ENCODE measurements around the gene THBS3. TPM values are rescaled to one million over a fixed set of nuclear protein-coding genes. Genes with fewer than 3 reads are reported as not detected.
A peak's percentile ranks its signal among the peaks of the same experiment; 100 is the strongest.
"Not testable (repeated sequence)": the region's sequence is repeated elsewhere in the genome, so short reads cannot be mapped to it uniquely, and the experiment has no call there.

Gene THBS3
- polyA plus RNA-seq, 6 donors from 2014 or later = 1.1 to 3.9 (median 2.2) TPM

- H3K27ac Mint-ChIP-seq = peak overlapping the region in 1 of 6 donors; percentile 96
- peak overlapping the region in 3 of 8 donors; percentile 4 to 72 (median 48) for H3K4me3 Mint-ChIP-seq
These were observed 10.6 kb downstream of the THBS3 start for GRCh38 chr1:155196893-155197638.

GRCh38 chr1:155196103-155196892 lies 11.4 kb downstream of the THBS3 start:
- H3K4me1 Mint-ChIP-seq = peaks cover 23 to 33% (median 23%) of the 10 kb centered on the region in 3 donors
- peak overlapping the region in 7 of 8 donors; percentile 29 to 94 (median 59) for H3K4me3 Mint-ChIP-seq
- no peaks in the 10 kb centered on the region for H3K36me3 Mint-ChIP-seq
- DNase-seq (no peak), ATAC-seq (ENCODE audit: low read depth in 2 of 2) (no peak)
- H3K9me3 Mint-ChIP-seq = no peaks in the 10 kb centered on the region
- H3K27ac Mint-ChIP-seq = peak overlapping the region in 3 of 6 donors; percentile 15 to 96 (median 87)
- peaks cover 0 to 24% (median 7%) of the 10 kb centered on the region in 3 donors for H3K27me3 Mint-ChIP-seq

More at GRCh38 chr1:155196893-155197638, 10.6 kb downstream of the THBS3 start:
- ATAC-seq (ENCODE audit: low read depth in 2 of 2) (no peak), DNase-seq (no peak)
- peaks cover 0 to 24% (median 7%) of the 10 kb centered on the region in 3 donors for H3K27me3 Mint-ChIP-seq
- no peaks in the 10 kb centered on the region for H3K9me3 Mint-ChIP-seq
- peaks cover 23 to 33% (median 23%) of the 10 kb centered on the region in 3 donors for H3K4me1 Mint-ChIP-seq
- no peaks in the 10 kb centered on the region for H3K36me3 Mint-ChIP-seq

GRCh38 chr1:155195201-155196102 lies 12.2 kb downstream of the THBS3 start:
- Mint-ChIP-seq H3K27ac (peak overlapping the region; percentile 21 to 96 (median 84)), H3K4me1 (peaks cover 23 to 33% (median 23%) of the 10 kb centered on the region in 3 donors), H3K9me3 (no peaks in the 10 kb centered on the region), H3K27me3 (peaks cover 0 to 24% (median 7%) of the 10 kb centered on the region in 3 donors), H3K36me3 (no peaks in the 10 kb centered on the region), H3K4me3 (peak overlapping the region; percentile 57 to 94 (median 74))
- DNase-seq (no peak), ATAC-seq (ENCODE audit: low read depth in 2 of 2) (peak in 1 of 2 donors; percentile 0)

- peak overlapping the region; percentile 88 to 94 (median 92) for H3K4me3 Mint-ChIP-seq
- ATAC-seq (ENCODE audit: low read depth in 2 of 2); H3K36me3 Mint-ChIP-seq; H3K9me3 Mint-ChIP-seq; DNase-seq: not testable (repeated sequence)
- peaks cover 23 to 33% (median 23%) of the 10 kb centered on the region in 3 donors for H3K4me1 Mint-ChIP-seq
- H3K27me3 Mint-ChIP-seq = peaks cover 0 to 24% (median 7%) of the 10 kb centered on the region in 3 donors
- peak overlapping the region; percentile 58 to 98 (median 96) for H3K27ac Mint-ChIP-seq
These were observed 13.8 kb downstream of the THBS3 start for GRCh38 chr1:155193991-155194240.

- H3K4me3 Mint-ChIP-seq = peak overlapping the region; percentile 88 to 94 (median 92)
- DNase-seq (peak; percentile 73), ATAC-seq (ENCODE audit: low read depth in 2 of 2) (peak; percentile 31 to 34)
- H3K36me3 Mint-ChIP-seq = no peaks in the 10 kb centered on the region
- no peaks in the 10 kb centered on the region for H3K9me3 Mint-ChIP-seq
- peak overlapping the region; percentile 58 to 98 (median 96) for H3K27ac Mint-ChIP-seq
- H3K27me3 Mint-ChIP-seq = peaks cover 0 to 24% (median 7%) of the 10 kb centered on the region in 3 donors
- peaks cover 23 to 33% (median 23%) of the 10 kb centered on the region in 3 donors for H3K4me1 Mint-ChIP-seq
These were observed 14.3 kb downstream of the THBS3 start for GRCh38 chr1:155193275-155193990.

GRCh38 chr1:155192346-155193274 lies 15.1 kb downstream of the THBS3 start:
- H3K27ac Mint-ChIP-seq = peak overlapping the region in 3 of 6 donors; percentile 88 to 96 (median 90)
- ATAC-seq (ENCODE audit: low read depth in 2 of 2) (no peak), DNase-seq (no peak)
- H3K36me3 Mint-ChIP-seq = no peaks in the 10 kb centered on the region
- peaks cover 0 to 24% (median 7%) of the 10 kb centered on the region in 3 donors for H3K27me3 Mint-ChIP-seq
- H3K9me3 Mint-ChIP-seq = peaks cover 0 to 2% (median 0%) of the 10 kb centered on the region in 7 donors
- H3K4me3 Mint-ChIP-seq = peak overlapping the region; percentile 84 to 94 (median 91)
- H3K4me1 Mint-ChIP-seq = peaks cover 28 to 39% (median 29%) of the 10 kb centered on the region in 3 donors

GRCh38 chr1:155191904-155192303 lies 15.8 kb downstream of the THBS3 start:
- Mint-ChIP-seq H3K9me3 (peaks cover 0 to 2% (median 0%) of the 10 kb centered on the region in 7 donors), H3K27me3 (peaks cover 0 to 24% (median 7%) of the 10 kb centered on the region in 3 donors), H3K27ac (peak overlapping the region in 4 of 6 donors; percentile 88 to 96 (median 90)), H3K4me1 (peaks cover 28 to 39% (median 32%) of the 10 kb centered on the region in 3 donors), H3K4me3 (peak overlapping the region in 1 of 8 donors; percentile 94), H3K36me3 (no peaks in the 10 kb centered on the region)
- ATAC-seq (ENCODE audit: low read depth in 2 of 2) (no peak), DNase-seq (no peak)

GRCh38 chr1:155189926-155190325 lies 17.8 kb downstream of the THBS3 start:
- Mint-ChIP-seq H3K4me1 (peaks cover 31 to 43% (median 39%) of the 10 kb centered on the region in 3 donors), H3K27me3 (peaks cover 0 to 18% (median 7%) of the 10 kb centered on the region in 3 donors)
- H3K36me3 Mint-ChIP-seq; H3K4me3 Mint-ChIP-seq; ATAC-seq (ENCODE audit: low read depth in 2 of 2); DNase-seq; H3K27ac Mint-ChIP-seq; H3K9me3 Mint-ChIP-seq: not testable (repeated sequence)

GRCh38 chr1:155188268-155188667 lies 19.4 kb downstream of the THBS3 start:
- no peak for DNase-seq
- peaks cover 0 to 2% (median 0%) of the 10 kb centered on the region in 7 donors for H3K9me3 Mint-ChIP-seq
- no peak for ATAC-seq (ENCODE audit: low read depth in 2 of 2)
- H3K4me3 Mint-ChIP-seq = peak overlapping the region in 4 of 8 donors; percentile 22 to 88 (median 50)
- H3K27ac Mint-ChIP-seq = peak overlapping the region in 3 of 6 donors; percentile 23 to 82 (median 31)
- H3K27me3 Mint-ChIP-seq = peaks cover 0 to 2% (median under 1%) of the 10 kb centered on the region in 3 donors
- no peaks in the 10 kb centered on the region for H3K36me3 Mint-ChIP-seq
- peaks cover 30 to 40% (median 40%) of the 10 kb centered on the region in 3 donors for H3K4me1 Mint-ChIP-seq

GRCh38 chr1:155187456-155187891 lies 20.2 kb downstream of the THBS3 start:
- H3K27me3 Mint-ChIP-seq = no peaks in the 10 kb centered on the region
- no peaks in the 10 kb centered on the region for H3K36me3 Mint-ChIP-seq
- H3K9me3 Mint-ChIP-seq = peaks cover 0 to 2% (median 0%) of the 10 kb centered on the region in 7 donors
- peak overlapping the region in 2 of 6 donors; percentile 12 to 79 for H3K27ac Mint-ChIP-seq
- ATAC-seq (ENCODE audit: low read depth in 2 of 2) (no peak), DNase-seq (no peak)
- peaks cover 28 to 40% (median 36%) of the 10 kb centered on the region in 3 donors for H3K4me1 Mint-ChIP-seq
- H3K4me3 Mint-ChIP-seq = peak overlapping the region in 1 of 8 donors; percentile 47

GRCh38 chr1:155186794-155187455 lies 20.8 kb downstream of the THBS3 start:
- Mint-ChIP-seq H3K27ac (peak overlapping the region in 3 of 6 donors; percentile 9 to 79 (median 12)), H3K4me3 (peak overlapping the region in 1 of 8 donors; percentile 47), H3K4me1 (peaks cover 28 to 37% (median 33%) of the 10 kb centered on the region in 3 donors), H3K36me3 (no peaks in the 10 kb centered on the region), H3K9me3 (peaks cover 0 to 2% (median 0%) of the 10 kb centered on the region in 7 donors), H3K27me3 (no peaks in the 10 kb centered on the region)
- DNase-seq (no peak), ATAC-seq (ENCODE audit: low read depth in 2 of 2) (no peak)

All from naive B cell (primary cell).